Cerebellar cortex (tissue), 1 donor: ENCODE data around the gene SRC.

Experiments used
- DNase-seq: peaks from one replicate; pipeline ENCODE4 v3.0.0-alpha.2; 2015; ENCODE audit warnings: low spot score

The SRC gene

DNA sequence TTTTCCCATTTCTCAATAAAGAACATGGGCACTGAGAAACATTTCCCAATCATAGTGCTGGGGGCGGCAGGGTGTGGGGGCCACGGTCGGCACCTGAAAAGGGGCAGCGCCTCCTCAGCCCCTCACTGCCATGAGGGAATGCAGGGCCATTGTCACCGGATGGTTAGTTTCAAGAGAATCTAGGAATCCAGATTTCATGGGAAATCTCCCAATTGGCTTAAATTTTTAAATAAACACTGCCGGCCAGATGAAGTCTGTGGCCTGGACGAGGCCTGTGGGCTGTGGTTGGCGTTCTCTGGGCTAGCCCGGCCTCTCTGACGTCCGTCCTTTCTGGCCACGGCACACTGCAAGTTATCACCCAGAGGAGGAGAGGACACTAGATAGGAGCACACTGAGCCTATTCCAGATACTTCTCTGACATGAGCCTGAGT, 30.9 kb upstream of the SRC start:
- no peak for DNase-seq

DNA sequence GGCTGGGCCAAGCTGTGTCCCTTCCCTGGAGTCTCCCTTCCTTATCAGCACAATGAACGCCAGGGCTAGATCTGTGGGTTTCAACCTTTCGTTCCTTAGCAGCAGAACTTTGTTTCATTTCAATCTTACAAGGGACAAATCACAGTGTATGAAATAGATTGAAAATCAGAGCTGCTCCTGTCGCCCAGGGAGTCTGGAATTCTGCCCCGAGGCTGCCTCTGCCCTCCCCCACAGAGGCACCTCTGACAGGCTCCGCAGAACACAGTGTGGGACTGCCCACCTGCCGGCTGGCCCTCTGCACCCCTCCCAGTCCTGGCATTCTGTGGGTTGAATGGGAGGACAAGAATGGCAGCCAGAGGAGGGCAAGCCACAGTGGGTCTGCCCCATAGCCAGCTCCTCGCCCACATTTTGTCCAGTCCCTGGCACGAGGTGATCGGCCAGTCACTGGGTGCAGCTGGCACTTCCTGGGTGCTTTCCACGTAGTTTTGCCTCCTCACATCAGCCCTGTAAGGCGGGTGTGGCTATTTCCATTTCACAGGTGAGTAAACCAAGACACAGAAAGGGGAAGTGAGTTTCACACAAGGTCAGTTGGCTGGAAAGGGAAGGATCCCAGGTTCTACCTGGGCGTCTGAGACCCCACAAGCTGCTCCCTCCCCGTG, 30.4 kb upstream of the SRC start:
- DNase-seq: no peak

GRCh38 chr20:37316116-37316774, 29.7 kb upstream of the SRC start:
- no peak for DNase-seq

DNA sequence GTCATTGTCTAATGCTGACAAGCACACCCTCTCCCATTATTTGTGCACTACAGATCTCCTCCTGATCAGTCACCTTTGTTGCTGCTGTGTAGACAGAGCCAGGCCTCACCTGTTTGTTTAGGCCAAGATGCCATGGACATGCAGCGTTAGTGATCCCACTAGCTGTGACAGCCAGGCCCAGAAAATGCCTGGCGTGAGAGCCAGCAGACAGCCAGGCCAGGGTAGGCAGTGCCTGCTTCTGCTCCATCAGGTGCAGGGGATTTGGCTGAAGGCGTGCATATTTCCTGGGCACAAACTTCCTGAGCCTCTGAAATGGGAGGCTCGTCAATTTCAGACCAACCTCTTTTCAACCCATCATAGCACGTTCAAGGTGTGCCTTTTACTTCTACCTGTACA, 29.2 kb upstream of the SRC start:
- no peak for DNase-seq

DNA sequence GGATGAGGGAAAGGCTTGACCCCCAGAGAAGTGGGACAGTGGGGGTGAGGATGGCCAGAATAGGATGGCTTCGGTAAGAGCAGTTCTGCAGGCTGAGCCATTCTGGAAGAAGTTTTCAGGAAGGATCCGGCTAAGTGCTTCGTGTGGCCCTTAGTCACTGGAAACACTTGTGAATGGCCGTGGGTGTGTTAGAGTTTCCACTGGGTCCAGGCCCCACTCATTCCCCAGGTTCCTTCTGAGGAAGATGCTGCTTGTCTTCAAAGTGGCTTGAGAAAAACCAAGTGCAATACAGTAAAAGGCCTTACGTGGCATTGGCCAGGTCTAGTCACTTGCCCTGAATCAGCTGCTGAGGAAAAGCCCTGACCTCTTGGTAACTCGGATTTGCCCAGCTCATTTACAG, 28.6 kb upstream of the SRC start:
- no peak for DNase-seq

- no peak for DNase-seq
Observed at GRCh38 chr20:37317994-37318640, 27.8 kb upstream of the SRC start.

GRCh38 chr20:37319151-37319671, 26.7 kb upstream of the SRC start:
- no peak for DNase-seq

DNA sequence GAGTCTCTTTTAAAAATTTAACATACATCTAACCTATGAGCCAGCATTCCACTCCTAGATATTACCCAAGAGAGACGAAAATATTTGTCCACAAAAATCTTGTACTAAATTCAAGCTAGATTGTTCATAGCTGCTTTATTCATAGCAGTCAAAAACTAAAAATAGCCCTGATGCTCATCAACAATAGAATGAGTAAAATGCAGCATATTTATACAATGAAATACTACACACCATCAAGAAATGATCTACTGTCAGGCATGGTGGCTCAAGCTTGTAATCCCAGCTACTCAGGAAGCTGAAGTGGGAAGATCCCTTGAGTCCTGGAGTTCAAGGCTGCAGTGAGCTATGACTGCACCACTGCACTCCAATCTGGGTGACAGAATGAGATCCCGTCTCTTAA, 22.0 kb upstream of the SRC start:
- no peak for DNase-seq

- no peak for DNase-seq
Observed at GRCh38 chr20:37325206-37325605, 20.7 kb upstream of the SRC start.

GRCh38 chr20:37326666-37327065, 19.3 kb upstream of the SRC start:
- DNase-seq: no peak

GRCh38 chr20:37327748-37328147, 18.2 kb upstream of the SRC start:
- DNase-seq: no peak

DNA sequence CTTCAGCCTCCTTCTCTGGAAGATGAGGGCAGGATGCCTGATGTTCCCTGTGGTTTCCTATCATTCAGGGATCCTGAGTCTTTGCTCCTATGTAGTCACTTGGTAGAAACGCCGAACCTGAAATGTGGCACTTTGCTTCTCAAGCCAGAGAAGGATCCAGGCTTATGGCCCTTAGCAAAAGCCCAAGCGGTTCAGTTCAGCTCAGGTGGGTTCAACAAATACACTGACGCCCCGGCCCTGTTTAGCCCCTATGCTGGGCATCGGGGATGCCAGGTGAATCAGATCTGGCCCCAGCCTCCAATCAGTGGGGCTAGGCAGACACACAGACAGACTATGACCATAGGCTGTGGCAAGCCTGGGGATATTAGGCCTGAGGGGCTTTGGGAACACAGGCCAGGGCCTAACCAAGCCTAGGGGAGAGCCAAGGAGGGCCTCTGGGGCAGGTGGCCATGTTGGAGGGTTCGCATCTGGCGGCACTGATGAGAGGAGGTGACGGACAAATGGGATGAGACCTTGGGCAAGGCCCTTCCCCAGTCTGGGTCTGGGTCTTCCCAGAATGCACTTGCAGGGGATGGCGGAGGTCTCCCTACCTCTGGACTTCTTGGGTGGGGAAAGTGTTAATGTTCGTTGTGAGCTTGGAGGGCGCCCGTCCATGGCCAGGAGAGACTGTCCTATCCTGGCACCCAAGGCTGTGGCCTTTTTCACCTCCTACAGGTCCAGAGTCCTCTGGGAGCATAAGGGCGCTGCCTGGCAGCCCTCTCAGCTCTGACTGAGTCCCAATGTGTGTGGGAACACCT, 17.6 kb upstream of the SRC start:
- no peak for DNase-seq

DNA sequence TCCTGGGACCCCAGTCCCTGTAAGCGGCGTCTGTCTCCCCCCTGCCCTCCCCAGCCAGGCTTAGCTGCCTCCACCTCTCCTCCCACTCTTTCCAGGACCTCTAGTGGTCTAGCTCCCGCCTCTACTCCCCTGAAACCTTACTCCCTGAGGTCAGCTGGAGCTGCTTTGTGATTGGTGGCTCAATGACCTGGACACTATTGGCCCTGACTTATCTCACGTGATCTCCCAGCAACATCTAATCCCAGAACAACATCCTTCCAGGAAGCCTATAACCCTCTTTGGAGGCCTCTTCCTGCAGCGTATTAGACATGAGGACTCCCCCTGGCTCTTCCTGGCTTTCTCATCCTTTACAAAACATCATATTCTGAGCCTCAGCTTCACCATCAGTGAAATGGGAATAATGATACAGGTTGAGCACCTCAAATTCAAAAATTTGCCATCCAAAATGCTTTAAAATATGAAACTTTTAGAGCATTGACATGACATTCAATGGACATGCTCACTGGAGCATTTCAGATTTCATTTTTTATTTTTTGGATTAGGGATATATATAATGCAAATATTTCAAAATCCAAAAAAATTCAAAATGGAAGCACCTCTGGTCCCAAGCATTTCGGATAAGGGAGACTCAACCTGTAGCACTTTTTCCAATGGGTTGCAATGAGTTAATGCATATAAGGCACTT, 16.3 kb upstream of the SRC start:
- DNase-seq: no peak

GRCh38 chr20:37330316-37330715, 15.6 kb upstream of the SRC start:
- no peak for DNase-seq

DNA sequence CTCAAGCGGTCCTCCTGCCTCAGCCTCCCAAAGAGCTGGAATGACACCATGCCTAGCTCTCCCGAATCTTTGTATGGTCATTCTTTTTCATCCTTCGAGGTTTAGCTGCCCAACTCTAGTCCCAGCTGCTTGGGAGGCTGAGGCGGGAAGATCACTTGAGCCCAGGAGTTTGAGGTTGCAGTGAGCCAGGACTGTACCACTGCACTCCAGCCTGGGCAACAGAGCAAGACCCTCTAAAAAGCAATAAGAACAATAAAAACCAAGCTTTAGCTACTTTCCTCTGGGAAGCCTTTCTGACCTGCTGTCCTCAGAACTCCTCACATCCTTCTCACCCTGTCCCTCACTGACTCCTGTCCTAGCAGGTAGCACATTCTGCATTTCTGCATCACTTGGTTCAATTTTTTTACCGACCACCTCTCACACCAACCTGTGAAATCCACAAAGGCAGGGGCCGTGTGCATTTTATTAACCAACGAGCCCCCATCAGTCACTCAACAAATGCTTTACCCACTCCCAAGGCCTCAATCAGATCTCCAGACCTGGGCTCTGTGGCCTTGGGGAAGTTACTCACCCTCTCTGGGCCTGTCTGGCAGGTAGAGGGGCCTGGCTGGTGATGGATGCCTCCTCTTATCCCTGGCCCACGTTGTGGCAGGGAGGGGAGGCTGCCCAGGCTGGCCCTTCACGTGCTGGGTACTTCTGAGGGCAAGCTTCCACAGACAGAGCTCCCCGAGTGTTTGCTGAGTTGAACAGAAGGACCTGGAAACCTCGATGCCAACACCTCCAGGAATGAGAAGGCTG, 14.7 kb upstream of the SRC start:
- DNase-seq: no peak

- DNase-seq: no peak
Observed at GRCh38 chr20:37333130-37333847, 12.7 kb upstream of the SRC start.

GRCh38 chr20:37333848-37334318, 12.1 kb upstream of the SRC start:
- DNase-seq: no peak

DNA sequence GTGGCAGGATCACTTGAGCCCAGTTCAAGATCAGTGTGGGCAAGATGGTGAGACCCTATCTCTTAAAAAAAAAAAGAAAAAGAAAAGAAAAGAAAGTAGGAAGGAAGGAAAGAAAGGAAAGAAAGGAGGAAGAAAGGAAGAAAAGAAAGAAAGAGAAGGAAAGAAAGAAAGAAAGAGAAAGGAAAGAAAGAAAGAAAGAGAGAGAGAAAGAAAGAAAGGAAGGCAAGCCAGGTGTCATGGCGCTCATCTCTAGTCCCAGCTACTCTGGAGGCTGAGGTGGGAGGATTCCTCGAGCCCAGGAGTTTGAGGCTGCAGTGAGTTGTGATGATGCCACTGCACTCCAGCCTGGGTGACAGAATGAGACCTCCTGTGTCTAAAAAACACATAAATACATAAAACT, 11.5 kb upstream of the SRC start:
- no peak for DNase-seq

DNA sequence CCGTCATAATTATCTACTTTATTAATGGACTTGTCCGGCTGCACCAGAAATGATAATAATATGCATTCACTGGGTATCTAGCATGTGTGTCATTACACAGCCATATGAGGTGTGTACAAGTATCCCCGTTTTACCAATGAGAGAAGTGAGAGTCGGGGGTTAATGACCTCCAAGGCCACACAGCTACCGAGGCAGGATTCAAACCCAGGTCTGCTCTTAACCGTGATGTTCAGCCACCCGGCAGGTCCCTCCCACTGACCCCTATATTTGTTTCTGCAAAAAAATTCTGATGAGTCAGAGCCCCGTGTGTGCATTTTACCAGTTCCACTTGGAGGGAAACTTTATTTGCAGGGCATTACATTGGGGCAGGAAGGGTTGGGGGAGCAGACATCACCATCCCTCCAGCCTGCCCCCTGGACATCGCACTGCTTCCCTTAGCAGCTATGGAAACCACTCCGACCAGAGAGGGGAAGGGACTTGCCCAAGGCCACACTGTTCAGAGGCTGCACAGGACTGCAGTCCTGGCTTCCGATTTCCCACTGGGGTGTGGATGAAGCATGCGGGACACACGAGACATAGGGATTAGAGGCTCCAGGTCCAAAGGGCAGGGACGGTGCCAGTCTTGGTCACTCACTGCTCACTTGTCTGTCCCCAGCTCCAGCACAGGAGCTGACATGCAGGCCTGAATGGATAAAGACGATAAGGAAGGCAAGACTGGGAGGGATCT, 10.1 kb upstream of the SRC start:
- DNase-seq: no peak
